ENCODE measurements around the gene FHOD3. TPM values are rescaled to one million over a fixed set of nuclear protein-coding genes. Genes with fewer than 3 reads are reported as not detected.

The FHOD3 gene
- total RNA-seq, 1 experiment from 2014 or later, result 2.9 TPM

DNA sequence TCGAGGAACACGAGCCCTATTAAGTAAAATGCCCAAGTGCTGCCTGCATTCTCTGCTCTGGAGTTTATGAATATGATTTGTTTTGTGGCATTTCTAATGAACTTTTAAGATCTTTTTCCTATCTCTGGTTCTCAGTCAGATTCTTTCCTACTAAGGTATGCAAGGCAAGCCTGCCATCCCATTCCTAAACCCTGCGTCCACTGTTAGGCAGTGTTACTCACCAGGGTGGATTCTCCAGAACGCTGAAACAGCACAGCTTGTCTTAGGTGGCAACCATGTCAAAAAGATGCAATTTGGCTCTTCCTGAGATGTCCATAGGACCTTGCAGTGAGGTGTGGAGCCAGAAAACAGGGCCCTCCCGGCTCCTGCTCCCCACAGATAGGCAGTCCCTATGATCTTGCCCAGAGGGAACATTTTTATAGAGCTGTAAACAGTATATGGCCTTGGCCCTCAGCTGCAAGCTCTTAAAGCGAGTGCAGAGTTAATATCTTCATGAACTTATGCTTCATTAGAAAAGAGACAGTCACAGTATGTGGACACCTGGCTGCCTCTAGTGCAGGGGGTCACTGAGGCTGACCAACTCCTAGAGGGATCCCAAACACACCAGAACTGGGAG, 446.9 kb downstream of the FHOD3 start:
- no peak for DNase-seq
- peaks cover 8% of the 10 kb centered on the region for H3K27me3 Mint-ChIP-seq (ENCODE audit: unreplicated experiment)
- no peak overlapping the region for H3K27ac Mint-ChIP-seq (ENCODE audit: unreplicated experiment)
- no peaks in the 10 kb centered on the region for H3K9me3 Mint-ChIP-seq (ENCODE audit: low read depth, unreplicated experiment)
- TF ChIP-seq, protein P1, sequence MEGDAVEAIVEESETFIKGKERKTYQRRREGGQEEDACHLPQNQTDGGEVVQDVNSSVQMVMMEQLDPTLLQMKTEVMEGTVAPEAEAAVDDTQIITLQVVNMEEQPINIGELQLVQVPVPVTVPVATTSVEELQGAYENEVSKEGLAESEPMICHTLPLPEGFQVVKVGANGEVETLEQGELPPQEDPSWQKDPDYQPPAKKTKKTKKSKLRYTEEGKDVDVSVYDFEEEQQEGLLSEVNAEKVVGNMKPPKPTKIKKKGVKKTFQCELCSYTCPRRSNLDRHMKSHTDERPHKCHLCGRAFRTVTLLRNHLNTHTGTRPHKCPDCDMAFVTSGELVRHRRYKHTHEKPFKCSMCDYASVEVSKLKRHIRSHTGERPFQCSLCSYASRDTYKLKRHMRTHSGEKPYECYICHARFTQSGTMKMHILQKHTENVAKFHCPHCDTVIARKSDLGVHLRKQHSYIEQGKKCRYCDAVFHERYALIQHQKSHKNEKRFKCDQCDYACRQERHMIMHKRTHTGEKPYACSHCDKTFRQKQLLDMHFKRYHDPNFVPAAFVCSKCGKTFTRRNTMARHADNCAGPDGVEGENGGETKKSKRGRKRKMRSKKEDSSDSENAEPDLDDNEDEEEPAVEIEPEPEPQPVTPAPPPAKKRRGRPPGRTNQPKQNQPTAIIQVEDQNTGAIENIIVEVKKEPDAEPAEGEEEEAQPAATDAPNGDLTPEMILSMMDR (IDR thresholded peaks at IDR 0.05; ENCODE audit: unreplicated experiment), result no peak
- intact Hi-C loops (cut with micrococcal nuclease; ENCODE audit: unreplicated experiment), result no loop called here
- no TSS peak for BruUV-seq (replicated peaks)
- no peak overlapping the region for H3K4me3 Mint-ChIP-seq (ENCODE audit: low read depth, unreplicated experiment)
- H3K36me3 Mint-ChIP-seq (ENCODE audit: insufficient read depth, unreplicated experiment), result no peaks in the 10 kb centered on the region
- H3K4me1 Mint-ChIP-seq (ENCODE audit: low read depth, unreplicated experiment), result no peaks in the 10 kb centered on the region
- CTCF ChIA-PET, result no interaction called here

- no peak overlapping the region for H3K4me3 Mint-ChIP-seq (ENCODE audit: low read depth, unreplicated experiment)
- DNase-seq, result no peak
- no peaks in the 10 kb centered on the region for H3K4me1 Mint-ChIP-seq (ENCODE audit: low read depth, unreplicated experiment)
- H3K27ac Mint-ChIP-seq (ENCODE audit: unreplicated experiment), result no peak overlapping the region
- no peaks in the 10 kb centered on the region for H3K9me3 Mint-ChIP-seq (ENCODE audit: low read depth, unreplicated experiment)
- BruUV-seq (replicated peaks), result no TSS peak
- intact Hi-C loops (cut with micrococcal nuclease; ENCODE audit: unreplicated experiment), result no loop called here
- CTCF ChIA-PET, result no interaction called here
- H3K27me3 Mint-ChIP-seq (ENCODE audit: unreplicated experiment), result peaks cover 8% of the 10 kb centered on the region
- H3K36me3 Mint-ChIP-seq (ENCODE audit: insufficient read depth, unreplicated experiment), result no peaks in the 10 kb centered on the region
- TF ChIP-seq, protein P1 (IDR thresholded peaks at IDR 0.05; ENCODE audit: unreplicated experiment), result no peak
These were observed 447.9 kb downstream of the FHOD3 start for GRCh38 chr18:36745219-36745975.

DNA sequence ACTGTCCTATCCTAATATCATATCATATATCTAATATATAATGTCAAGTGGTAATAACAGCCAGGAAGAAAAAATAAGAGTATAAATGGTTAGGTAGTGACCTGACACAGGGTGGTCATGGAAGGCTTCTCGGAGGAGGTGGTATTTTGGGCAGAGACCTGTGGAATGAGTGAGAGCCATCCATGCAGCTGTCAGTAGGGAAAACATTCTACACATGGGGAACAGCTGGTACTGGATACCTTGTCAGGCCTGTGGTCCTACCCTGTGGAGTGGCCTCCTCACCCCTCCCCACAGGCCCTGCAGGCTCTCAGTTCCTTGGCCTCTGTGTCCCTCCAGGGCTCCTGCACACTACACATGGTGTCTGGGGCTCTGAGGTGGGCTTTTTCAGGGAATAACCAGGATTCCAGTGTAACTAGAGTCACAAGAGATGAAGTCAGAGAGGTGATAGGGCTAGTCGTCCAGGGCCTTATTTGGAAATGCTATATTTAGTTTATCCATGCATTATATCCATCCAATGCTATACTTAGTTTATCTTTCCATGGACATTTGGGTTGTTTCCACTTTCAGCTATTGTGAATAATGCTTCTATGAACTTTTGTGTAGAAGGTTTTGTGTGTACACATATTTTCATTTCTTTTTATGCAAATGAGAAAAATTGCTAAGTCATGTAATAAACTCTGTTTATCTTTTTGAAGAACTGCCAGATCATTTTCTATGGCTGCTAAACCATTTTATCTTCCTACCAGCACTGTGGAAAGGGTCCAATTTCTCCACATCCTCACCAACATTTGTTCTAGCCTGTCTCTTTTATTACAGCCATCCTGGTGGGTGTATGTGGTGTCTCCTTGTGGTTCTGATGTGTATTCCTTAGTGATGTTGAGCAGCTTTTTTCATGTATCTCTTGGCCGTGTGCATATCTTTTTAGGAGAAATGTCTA, 455.7 kb downstream of the FHOD3 start:
- CTCF ChIA-PET, result no interaction called here
- no peak for DNase-seq
- H3K4me1 Mint-ChIP-seq (ENCODE audit: low read depth, unreplicated experiment), result peaks cover 12% of the 10 kb centered on the region
- H3K27me3 Mint-ChIP-seq (ENCODE audit: unreplicated experiment), result peaks cover 13% of the 10 kb centered on the region
- TF ChIP-seq, protein P1 (IDR thresholded peaks at IDR 0.05; ENCODE audit: unreplicated experiment), result no peak
- intact Hi-C loops (cut with micrococcal nuclease; ENCODE audit: unreplicated experiment), result loop anchor here (10.0 kb wide), 1 partner anchor 468 kb away; no protein-coding TSS in a partner anchor
- no peak overlapping the region for H3K4me3 Mint-ChIP-seq (ENCODE audit: low read depth, unreplicated experiment)
- H3K36me3 Mint-ChIP-seq (ENCODE audit: insufficient read depth, unreplicated experiment), result no peaks in the 10 kb centered on the region
- no TSS peak for BruUV-seq (replicated peaks)
- H3K9me3 Mint-ChIP-seq (ENCODE audit: low read depth, unreplicated experiment), result peaks cover 2% of the 10 kb centered on the region
- H3K27ac Mint-ChIP-seq (ENCODE audit: unreplicated experiment), result no peak overlapping the region

GRCh38 chr18:36756242-36756641, 458.7 kb downstream of the FHOD3 start:
- TF ChIP-seq, protein P1 (IDR thresholded peaks at IDR 0.05; ENCODE audit: unreplicated experiment), result no peak
- no peak overlapping the region for H3K4me3 Mint-ChIP-seq (ENCODE audit: low read depth, unreplicated experiment)
- no peaks in the 10 kb centered on the region for H3K36me3 Mint-ChIP-seq (ENCODE audit: insufficient read depth, unreplicated experiment)
- no peak for DNase-seq
- peaks cover 2% of the 10 kb centered on the region for H3K9me3 Mint-ChIP-seq (ENCODE audit: low read depth, unreplicated experiment)
- H3K4me1 Mint-ChIP-seq (ENCODE audit: low read depth, unreplicated experiment), result peaks cover 12% of the 10 kb centered on the region
- intact Hi-C loops (cut with micrococcal nuclease; ENCODE audit: unreplicated experiment), result loop anchor here (5.0 to 10.0 kb wide), 2 partner anchors 184 to 471 kb away; no protein-coding TSS in a partner anchor
- no peak overlapping the region for H3K27ac Mint-ChIP-seq (ENCODE audit: unreplicated experiment)
- no TSS peak for BruUV-seq (replicated peaks)
- peaks cover 8% of the 10 kb centered on the region for H3K27me3 Mint-ChIP-seq (ENCODE audit: unreplicated experiment)
- CTCF ChIA-PET, result no interaction called here
